Femur (tissue), 1 donor: ENCODE results near the gene HOXB5.

ENCODE experiments used
- DNase-seq: peaks from one replicate; pipeline ENCODE4 v3.0.0-alpha.2; 2017

Gene HOXB5

GRCh38 chr17:48559122-48559839 lies 34.3 kb downstream of the HOXB5 start:
- DNase-seq: no peak

- DNase-seq: no peak
Measured at GRCh38 chr17:48558831-48559121, 34.8 kb downstream of the HOXB5 start.

- no peak for DNase-seq
Measured at GRCh38 chr17:48558057-48558830, 35.3 kb downstream of the HOXB5 start.

- no peak for DNase-seq
Measured at GRCh38 chr17:48556576-48557401, 36.8 kb downstream of the HOXB5 start.

GRCh38 chr17:48556229-48556575 lies 37.4 kb downstream of the HOXB5 start:
- no peak for DNase-seq

GRCh38 chr17:48555258-48556228 lies 38.0 kb downstream of the HOXB5 start:
- no peak for DNase-seq

- no peak for DNase-seq
Measured at GRCh38 chr17:48554412-48555257, 38.9 kb downstream of the HOXB5 start.

GRCh38 chr17:48553826-48554225 lies 39.8 kb downstream of the HOXB5 start:
- DNase-seq: no peak

- DNase-seq: no peak
Measured at GRCh38 chr17:48553190-48553547, 40.4 kb downstream of the HOXB5 start.

- DNase-seq: no peak
Measured at GRCh38 chr17:48552466-48553189, 41.0 kb downstream of the HOXB5 start.

- no peak for DNase-seq
Measured at GRCh38 chr17:48551596-48552465, 41.7 kb downstream of the HOXB5 start.

- DNase-seq: no peak
Measured at GRCh38 chr17:48551214-48551555, 42.4 kb downstream of the HOXB5 start.

- DNase-seq: no peak
Measured at GRCh38 chr17:48550502-48551213, 42.9 kb downstream of the HOXB5 start.

GRCh38 chr17:48549914-48550501 lies 43.6 kb downstream of the HOXB5 start:
- no peak for DNase-seq

- no peak for DNase-seq
Measured at GRCh38 chr17:48549281-48549630, 44.3 kb downstream of the HOXB5 start.

- no peak for DNase-seq
Measured at GRCh38 chr17:48548523-48549280, 44.9 kb downstream of the HOXB5 start.

- DNase-seq: no peak
Measured at GRCh38 chr17:48547808-48548522, 45.6 kb downstream of the HOXB5 start.
